Measurements from ENCODE around the gene MMP11. TPM values are rescaled to one million over a fixed set of nuclear protein-coding genes. Genes with fewer than 3 reads are reported as not detected.

The MMP11 gene
- total RNA-seq, 4 donors from 2014 or later = 7.6 to 35.8 (median 8.7) TPM; not detected in 1

- TF ChIP-seq POLR2A (IDR thresholded peaks at IDR 0.05) (no peak), CTCF (IDR thresholded peaks at IDR 0.05) (no peak)
- H3K27ac ChIP-seq = no peak overlapping the region
- no peaks in the 10 kb centered on the region for H3K9me3 ChIP-seq
- intact Hi-C loops (cut with DNase I; ENCODE audit: low total_unique reads) = no loop called here
- H3K36me3 ChIP-seq = no peaks in the 10 kb centered on the region
- peak; percentile 32 to 44 for DNase-seq
- no peaks in the 10 kb centered on the region for H3K4me1 ChIP-seq
- no peaks in the 10 kb centered on the region for H3K27me3 ChIP-seq
- no peak overlapping the region for H3K4me3 ChIP-seq
These were observed 5.3 kb downstream of the MMP11 start for GRCh38 chr22:23777776-23778576.

- no peak for DNase-seq
- Histone ChIP-seq H3K36me3 (no peaks in the 10 kb centered on the region), H3K4me1 (no peaks in the 10 kb centered on the region), H3K4me3 (no peak overlapping the region), H3K27ac (no peak overlapping the region), H3K9me3 (no peaks in the 10 kb centered on the region), H3K27me3 (no peaks in the 10 kb centered on the region)
- TF ChIP-seq CTCF (IDR thresholded peaks at IDR 0.05) = no peak
- TF ChIP-seq POLR2A (IDR thresholded peaks at IDR 0.05) = no peak
- intact Hi-C loops (cut with DNase I; ENCODE audit: low total_unique reads) = no loop called here
These were observed 5.9 kb downstream of the MMP11 start for GRCh38 chr22:23778577-23778900.

GRCh38 chr22:23779083-23779482, 6.4 kb downstream of the MMP11 start:
- H3K4me1 ChIP-seq = no peaks in the 10 kb centered on the region
- TF ChIP-seq CTCF (IDR thresholded peaks at IDR 0.05) (no peak), POLR2A (IDR thresholded peaks at IDR 0.05) (no peak)
- DNase-seq = no peak
- H3K4me3 ChIP-seq = no peak overlapping the region
- H3K27me3 ChIP-seq = no peaks in the 10 kb centered on the region
- no peaks in the 10 kb centered on the region for H3K9me3 ChIP-seq
- H3K27ac ChIP-seq = no peak overlapping the region
- no peaks in the 10 kb centered on the region for H3K36me3 ChIP-seq
- intact Hi-C loops (cut with DNase I; ENCODE audit: low total_unique reads) = no loop called here

- Histone ChIP-seq H3K36me3 (no peaks in the 10 kb centered on the region), H3K4me3 (no peak overlapping the region), H3K9me3 (no peaks in the 10 kb centered on the region), H3K27me3 (no peaks in the 10 kb centered on the region), H3K27ac (no peak overlapping the region), H3K4me1 (no peaks in the 10 kb centered on the region)
- no peak for DNase-seq
- intact Hi-C loops (cut with DNase I; ENCODE audit: low total_unique reads) = no loop called here
- TF ChIP-seq CTCF (IDR thresholded peaks at IDR 0.05) (no peak), POLR2A (IDR thresholded peaks at IDR 0.05) (no peak)
These were observed 7.1 kb downstream of the MMP11 start for GRCh38 chr22:23779731-23780130.

- H3K27ac ChIP-seq = no peak overlapping the region
- no peaks in the 10 kb centered on the region for H3K27me3 ChIP-seq
- no peak overlapping the region for H3K4me3 ChIP-seq
- DNase-seq = no peak
- H3K36me3 ChIP-seq = no peaks in the 10 kb centered on the region
- no peaks in the 10 kb centered on the region for H3K9me3 ChIP-seq
- no peaks in the 10 kb centered on the region for H3K4me1 ChIP-seq
- intact Hi-C loops (cut with DNase I; ENCODE audit: low total_unique reads) = no loop called here
- TF ChIP-seq POLR2A (IDR thresholded peaks at IDR 0.05) (no peak), CTCF (IDR thresholded peaks at IDR 0.05) (no peak)
These were observed 7.6 kb downstream of the MMP11 start for GRCh38 chr22:23780146-23780748.
